ENCODE data around the gene USP2.

The USP2 gene, protein sequence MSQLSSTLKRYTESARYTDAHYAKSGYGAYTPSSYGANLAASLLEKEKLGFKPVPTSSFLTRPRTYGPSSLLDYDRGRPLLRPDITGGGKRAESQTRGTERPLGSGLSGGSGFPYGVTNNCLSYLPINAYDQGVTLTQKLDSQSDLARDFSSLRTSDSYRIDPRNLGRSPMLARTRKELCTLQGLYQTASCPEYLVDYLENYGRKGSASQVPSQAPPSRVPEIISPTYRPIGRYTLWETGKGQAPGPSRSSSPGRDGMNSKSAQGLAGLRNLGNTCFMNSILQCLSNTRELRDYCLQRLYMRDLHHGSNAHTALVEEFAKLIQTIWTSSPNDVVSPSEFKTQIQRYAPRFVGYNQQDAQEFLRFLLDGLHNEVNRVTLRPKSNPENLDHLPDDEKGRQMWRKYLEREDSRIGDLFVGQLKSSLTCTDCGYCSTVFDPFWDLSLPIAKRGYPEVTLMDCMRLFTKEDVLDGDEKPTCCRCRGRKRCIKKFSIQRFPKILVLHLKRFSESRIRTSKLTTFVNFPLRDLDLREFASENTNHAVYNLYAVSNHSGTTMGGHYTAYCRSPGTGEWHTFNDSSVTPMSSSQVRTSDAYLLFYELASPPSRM

GRCh38 chr11:119381181-119381988 lies at the start of gene USP2:
TSS of gene USP2 (minus strand) at chr11:119381690. CDS start at chr11:119373480, 8,210 bp downstream.
- DNase-seq (ENCODE audit: low read depth), result peak; percentile 93

GRCh38 chr11:119427279-119427678 lies 45.8 kb upstream of the USP2 start:
- DNase-seq (ENCODE audit: low read depth), result peak; percentile 58

DNA sequence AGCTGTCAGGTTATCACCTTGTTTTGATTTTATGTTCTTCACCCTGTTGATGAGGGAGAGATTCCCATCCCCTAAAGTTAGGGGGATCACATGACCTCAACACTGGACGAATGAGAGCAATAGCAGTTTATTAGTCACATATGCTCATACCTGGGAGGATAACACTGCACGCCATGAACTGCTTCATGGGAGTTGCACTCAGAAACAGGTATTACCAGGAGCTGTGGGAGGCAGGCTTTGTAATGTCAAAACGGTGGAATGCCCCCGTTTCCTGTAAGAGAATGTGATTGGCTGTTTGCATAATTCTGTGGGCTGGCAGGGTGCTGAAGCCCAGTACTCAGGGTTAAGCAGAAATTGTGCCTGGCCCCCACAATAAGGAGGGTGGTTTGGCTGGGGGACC lies 44.7 kb upstream of the USP2 start:
- DNase-seq (ENCODE audit: low read depth), result no peak

- DNase-seq (ENCODE audit: low read depth), result no peak
Observed at GRCh38 chr11:119424775-119425174, 43.3 kb upstream of the USP2 start.

GRCh38 chr11:119424276-119424675 lies 42.8 kb upstream of the USP2 start:
- DNase-seq (ENCODE audit: low read depth), result no peak

DNA sequence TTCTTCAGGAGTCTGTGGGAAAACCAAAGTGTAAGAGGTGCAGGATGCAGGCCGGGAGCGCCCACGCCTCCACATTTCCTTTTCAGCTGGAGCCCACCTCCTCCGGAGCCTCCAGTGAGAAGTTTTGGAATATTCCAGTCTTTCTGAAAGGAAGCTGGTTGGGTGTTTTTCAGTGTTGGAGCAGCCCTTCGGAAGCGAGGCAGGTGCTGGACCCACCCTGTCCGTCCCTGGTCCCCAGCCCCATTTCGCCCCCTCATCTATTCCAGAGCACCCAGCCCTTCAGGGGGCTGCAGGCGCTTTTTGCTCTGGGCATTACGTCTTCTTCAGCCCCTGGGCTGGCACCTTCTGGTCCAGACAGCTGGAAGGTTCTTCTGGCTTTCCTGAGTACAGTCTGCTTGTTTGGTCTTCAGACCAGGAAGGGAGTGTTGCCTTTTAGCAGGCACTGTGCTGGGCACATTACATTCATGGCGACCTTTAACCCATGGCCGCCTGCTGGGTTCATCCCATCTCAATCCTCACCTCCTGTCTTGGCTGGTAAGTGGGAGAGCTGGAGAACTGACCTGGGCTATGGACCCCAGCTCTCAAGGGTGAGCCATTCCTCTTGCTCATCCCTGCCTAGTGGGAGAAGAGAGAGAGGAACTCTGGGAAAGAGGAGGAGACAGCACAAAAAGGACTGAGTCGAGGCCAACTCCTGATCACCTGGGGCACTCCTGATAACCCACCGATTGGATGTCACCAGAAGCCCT lies 42.2 kb upstream of the USP2 start:
- no peak for DNase-seq (ENCODE audit: low read depth)

GRCh38 chr11:119422809-119423508 lies 41.5 kb upstream of the USP2 start, which contains the start of gene THY1:
TSS of gene THY1 (minus strand) at chr11:119423172. CDS start at chr11:119420905, 2,267 bp downstream.
- no peak for DNase-seq (ENCODE audit: low read depth)

- no peak for DNase-seq (ENCODE audit: low read depth)
Observed at GRCh38 chr11:119421941-119422808, 40.7 kb upstream of the USP2 start.

DNA sequence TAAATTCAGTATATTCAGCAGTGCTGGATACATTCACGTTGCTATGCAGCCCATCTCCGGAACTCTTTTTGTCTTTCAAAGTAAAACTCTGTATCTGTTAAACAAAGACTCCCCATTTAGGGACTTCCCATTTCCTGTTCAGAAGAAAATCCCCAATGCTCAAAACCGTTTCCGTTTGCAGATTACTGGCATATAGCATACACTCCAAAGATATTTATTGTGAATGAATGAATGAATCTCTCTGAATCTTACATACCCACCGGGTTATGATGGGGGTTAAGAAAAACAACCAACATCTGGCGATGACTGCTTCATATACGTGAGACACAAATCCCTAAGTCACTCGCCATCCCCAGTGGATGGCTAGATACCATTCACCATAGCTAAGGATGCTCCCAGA lies 39.9 kb upstream of the USP2 start:
- no peak for DNase-seq (ENCODE audit: low read depth)

DNA sequence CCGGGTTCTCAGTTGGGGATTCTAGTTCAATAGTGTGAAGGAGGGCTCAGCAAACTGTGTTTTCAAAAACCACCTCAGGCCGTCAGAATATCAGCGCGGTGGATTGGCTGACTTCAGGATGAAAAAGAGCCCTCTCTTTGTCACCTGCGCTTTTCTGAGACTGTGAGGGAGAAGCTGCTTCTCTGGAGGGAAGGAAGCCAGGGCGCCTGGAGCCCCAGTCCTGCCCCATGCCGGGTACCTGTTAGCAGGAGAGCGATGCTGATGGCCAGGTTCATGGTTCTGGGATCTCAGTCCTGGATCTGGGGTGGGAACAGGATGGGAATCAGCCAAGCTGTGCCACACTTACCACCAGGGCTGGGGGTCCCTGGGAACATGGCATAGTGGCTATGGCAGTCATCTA lies 39.1 kb upstream of the USP2 start:
- no peak for DNase-seq (ENCODE audit: low read depth)

GRCh38 chr11:119419834-119420492 lies 38.5 kb upstream of the USP2 start:
- DNase-seq (ENCODE audit: low read depth), result no peak

- DNase-seq (ENCODE audit: low read depth), result no peak
Observed at GRCh38 chr11:119419246-119419645, 37.8 kb upstream of the USP2 start.

DNA sequence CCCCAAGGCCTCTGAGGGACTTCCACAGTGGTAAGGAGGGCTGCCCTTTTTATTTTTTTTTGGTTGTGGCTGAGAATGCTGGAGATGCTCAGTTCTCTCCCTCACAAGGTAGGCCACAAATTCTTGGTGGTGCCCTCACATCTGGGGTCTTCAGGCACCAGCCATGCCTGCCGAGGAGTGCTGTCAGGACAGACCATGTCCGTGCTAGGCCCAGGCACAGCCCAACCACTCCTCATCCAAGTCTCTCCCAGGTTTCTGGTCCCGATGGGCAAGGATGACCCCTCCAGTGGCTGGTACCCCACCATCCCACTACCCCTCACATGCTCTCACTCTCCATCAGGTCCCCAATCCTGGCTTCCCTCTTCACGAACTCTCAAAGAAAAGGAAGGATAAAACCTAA lies 37.3 kb upstream of the USP2 start:
- DNase-seq (ENCODE audit: low read depth), result no peak

DNA sequence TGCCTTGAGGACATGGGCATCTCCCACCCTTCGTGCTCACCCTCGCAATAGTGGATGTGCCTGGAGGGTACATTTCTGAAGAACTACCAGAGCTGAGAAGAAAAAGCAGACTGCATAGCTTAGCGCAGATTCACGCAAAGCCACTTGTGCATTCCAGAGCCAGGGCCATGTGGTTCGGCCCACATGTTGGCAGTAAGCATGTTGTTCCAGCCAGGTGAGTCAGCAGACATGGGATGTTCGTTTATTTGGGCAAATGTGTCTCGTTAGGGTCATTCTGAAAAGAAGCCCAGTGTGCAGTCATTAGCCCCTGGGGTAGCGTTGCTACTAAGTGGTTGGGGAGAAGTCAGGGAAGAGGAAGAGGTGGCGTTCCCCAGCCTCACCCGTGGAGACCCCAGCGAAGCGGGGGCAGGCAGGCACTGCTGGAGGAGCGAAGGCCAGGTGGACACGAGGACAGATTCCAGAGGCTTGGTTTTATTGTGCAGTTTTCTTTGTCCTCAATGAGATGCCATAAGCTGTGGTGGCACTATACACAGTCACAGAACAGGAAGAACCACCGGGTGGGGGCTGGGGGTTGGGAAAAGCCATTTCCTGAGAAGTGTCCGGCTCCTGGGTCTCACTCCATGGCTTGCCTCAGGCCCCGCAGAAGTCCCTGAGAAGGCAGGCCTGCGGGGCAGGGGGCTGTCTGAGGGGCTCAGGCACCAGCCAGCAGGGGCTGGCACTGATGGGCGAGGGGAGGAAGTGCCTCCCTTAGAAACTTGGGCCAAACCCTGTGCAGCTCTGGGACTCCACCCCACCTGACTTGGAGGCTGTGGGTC lies 36.4 kb upstream of the USP2 start:
- peak; percentile 93 for DNase-seq (ENCODE audit: low read depth)

GRCh38 chr11:119416606-119417580 lies 35.4 kb upstream of the USP2 start:
- peak; percentile 68 for DNase-seq (ENCODE audit: low read depth)

- DNase-seq (ENCODE audit: low read depth), result no peak
Observed at GRCh38 chr11:119415966-119416365, 34.5 kb upstream of the USP2 start.

DNA sequence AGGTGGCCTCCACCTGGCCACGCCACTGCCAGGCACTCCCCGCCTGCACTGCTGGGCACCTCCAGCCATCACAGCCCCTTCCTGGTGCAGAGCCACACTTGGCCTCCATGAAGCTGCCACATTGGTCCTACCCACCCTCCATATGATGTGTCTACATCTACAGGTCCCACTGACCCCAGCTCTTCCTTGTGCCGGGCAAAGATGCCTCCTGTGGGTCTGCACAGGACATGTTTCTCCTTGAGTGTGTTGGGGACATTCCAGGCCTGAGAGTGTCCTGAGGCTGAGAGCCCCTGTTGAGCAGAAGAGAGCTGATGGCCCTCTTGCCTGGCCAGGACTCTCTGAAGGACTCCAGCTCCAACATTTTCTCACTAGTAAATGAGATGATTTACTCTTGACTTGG lies 34.0 kb upstream of the USP2 start:
- DNase-seq (ENCODE audit: low read depth), result no peak

GRCh38 chr11:119414734-119415133 lies 33.2 kb upstream of the USP2 start:
- no peak for DNase-seq (ENCODE audit: low read depth)

All from amniotic epithelial cell (primary cell).